Lower leg skin (tissue), 4 donors: ENCODE measurements around the gene SPARCL1. TPM values are rescaled to one million over a fixed set of nuclear protein-coding genes. Genes with fewer than 3 reads are reported as not detected.

Source experiments
- DNase-seq, 2 donors: peaks; one replicate each; pipeline ENCODE4 v3.0.0-alpha.2; 2019; ENCODE audit warnings: low spot score in 2 of 2
- H3K4me3 ChIP-seq: fragments of 200-600 bp; sonication (generic); 2 replicates; pipeline ENCODE4 v1.5.1; 2017; ENCODE audit warnings: mild to moderate bottlenecking, low read depth; ENCODE audit not compliant: poor library complexity, severe bottlenecking
- POLR2A ChIP-seq, 2 donors: fragments of 450-650 bp; IDR thresholded peaks; one replicate each; pipeline ENCODE4 v1.6.1; 2016 to 2017; ENCODE audit warnings: antibody characterized with exemption in 2 of 2, mild to moderate bottlenecking in 1 of 2, moderate library complexity in 1 of 2
- WGBS, 2 donors: methylation state at CpG; one replicate each; pipeline ENCODE4 v1.1.5; 2018; 5-methylcytosine and 5-hydroxymethylcytosine counted together
- intact Hi-C: fragments of 100-400 bp; cut with DNase I; formaldehyde crosslinking; loops from one replicate; pipeline ENCODE4 v1.15.0; 2023; ENCODE audit warnings: low total_unique reads
- total RNA-seq, 4 donors: library from RNA; depleted of rRNA; stranded (reverse); fragments of >200 nt; gene quantifications; one replicate each; pipeline ENCODE4 v1.1.0, GENCODE V29; 2016
- TF ChIP-seq, protein P1 (sequence below), 3 donors: fragments of 450-650 bp; IDR thresholded peaks; one replicate each; pipeline ENCODE4 v1.5.1; 2016; ENCODE audit warnings: antibody characterized with exemption in 3 of 3, mild to moderate bottlenecking in 3 of 3, moderate library complexity in 2 of 3

Gene SPARCL1
- total RNA-seq, 4 donors from 2014 or later: 66.2 to 259 (median 117) TPM

GRCh38 chr4:87517621-87518020 is 11.6 kb downstream of the SPARCL1 start:
- no peak overlapping the region for H3K4me3 ChIP-seq
- DNase-seq: no peak
- TF ChIP-seq POLR2A (IDR thresholded peaks at IDR 0.05): no peak
- 78 to 90% methylated on average over 2 of the region's 2 CpGs for WGBS, 2 donors
- intact Hi-C loops: no loop called here

DNA sequence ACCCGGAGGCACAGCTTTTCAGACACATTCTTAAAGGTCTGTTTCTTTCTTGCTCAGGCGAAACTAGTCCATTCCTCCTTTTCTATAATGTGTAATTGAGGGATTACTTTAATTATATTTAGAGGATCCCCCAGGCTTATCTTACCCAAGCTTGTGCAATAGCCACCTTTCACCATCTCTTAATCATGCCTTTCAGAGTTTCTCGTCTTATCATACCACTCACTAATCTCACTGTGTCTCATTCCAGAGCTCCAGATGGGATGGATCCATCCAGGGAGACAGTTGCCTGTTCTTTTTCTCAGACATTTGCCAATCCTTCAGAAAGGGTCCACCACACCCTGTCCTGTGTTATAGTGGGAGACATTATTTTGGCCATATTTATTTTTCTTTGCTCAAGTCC is 12.5 kb downstream of the SPARCL1 start:
- TF ChIP-seq, protein P1, sequence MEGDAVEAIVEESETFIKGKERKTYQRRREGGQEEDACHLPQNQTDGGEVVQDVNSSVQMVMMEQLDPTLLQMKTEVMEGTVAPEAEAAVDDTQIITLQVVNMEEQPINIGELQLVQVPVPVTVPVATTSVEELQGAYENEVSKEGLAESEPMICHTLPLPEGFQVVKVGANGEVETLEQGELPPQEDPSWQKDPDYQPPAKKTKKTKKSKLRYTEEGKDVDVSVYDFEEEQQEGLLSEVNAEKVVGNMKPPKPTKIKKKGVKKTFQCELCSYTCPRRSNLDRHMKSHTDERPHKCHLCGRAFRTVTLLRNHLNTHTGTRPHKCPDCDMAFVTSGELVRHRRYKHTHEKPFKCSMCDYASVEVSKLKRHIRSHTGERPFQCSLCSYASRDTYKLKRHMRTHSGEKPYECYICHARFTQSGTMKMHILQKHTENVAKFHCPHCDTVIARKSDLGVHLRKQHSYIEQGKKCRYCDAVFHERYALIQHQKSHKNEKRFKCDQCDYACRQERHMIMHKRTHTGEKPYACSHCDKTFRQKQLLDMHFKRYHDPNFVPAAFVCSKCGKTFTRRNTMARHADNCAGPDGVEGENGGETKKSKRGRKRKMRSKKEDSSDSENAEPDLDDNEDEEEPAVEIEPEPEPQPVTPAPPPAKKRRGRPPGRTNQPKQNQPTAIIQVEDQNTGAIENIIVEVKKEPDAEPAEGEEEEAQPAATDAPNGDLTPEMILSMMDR (IDR thresholded peaks at IDR 0.05): no peak
- no peak for TF ChIP-seq POLR2A (IDR thresholded peaks at IDR 0.05)
- DNase-seq: no peak
- H3K4me3 ChIP-seq: no peak overlapping the region
- intact Hi-C loops: no loop called here
- WGBS, 2 donors: 89 to 92% methylated on average over 3 of the region's 3 CpGs

- TF ChIP-seq, protein P1 (IDR thresholded peaks at IDR 0.05): no peak
- TF ChIP-seq POLR2A (IDR thresholded peaks at IDR 0.05): no peak
- 30 to 51% methylated on average over 1 of the region's 1 CpG for WGBS, 2 donors
- no peak overlapping the region for H3K4me3 ChIP-seq
- intact Hi-C loops: loop anchor here (5.0 kb wide), 1 partner anchor 1565 kb away; no protein-coding TSS in a partner anchor
- DNase-seq: no peak
These were observed 16.8 kb downstream of the SPARCL1 start for GRCh38 chr4:87512400-87512799.

DNA sequence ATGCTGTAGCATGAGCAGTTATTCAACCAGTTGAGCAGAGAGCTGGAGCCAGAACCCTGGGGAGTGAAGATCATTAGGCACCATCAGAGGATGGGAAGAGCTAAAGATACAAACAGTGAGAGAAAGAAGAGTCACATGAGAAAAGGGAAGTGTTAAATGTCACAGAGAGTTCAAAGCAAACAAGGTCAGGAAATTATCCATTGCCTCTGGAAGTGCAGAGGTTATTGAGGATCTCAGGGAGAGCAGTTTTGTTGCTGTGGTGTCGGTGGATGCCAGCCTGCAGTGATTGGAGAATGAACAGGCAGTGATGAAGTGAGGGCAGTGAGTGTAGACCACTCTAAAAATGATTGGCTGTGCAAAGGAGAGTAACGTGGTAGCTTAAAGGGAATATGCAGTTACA is 17.7 kb downstream of the SPARCL1 start:
- 70 to 75% methylated on average over 2 of the region's 2 CpGs for WGBS, 2 donors
- intact Hi-C loops: loop anchor here (5.0 kb wide), 1 partner anchor 1564 kb away; no protein-coding TSS in a partner anchor
- TF ChIP-seq, protein P1 (IDR thresholded peaks at IDR 0.05): no peak
- no peak for DNase-seq
- H3K4me3 ChIP-seq: no peak overlapping the region

- 94 to 96% methylated on average over 17 of the region's 17 CpGs for WGBS, 2 donors
- TF ChIP-seq, protein P1 (IDR thresholded peaks at IDR 0.05): no peak
- no peak for TF ChIP-seq POLR2A (IDR thresholded peaks at IDR 0.05)
- intact Hi-C loops: loop anchor here (5.0 kb wide), 1 partner anchor 1563 kb away; no protein-coding TSS in a partner anchor
- H3K4me3 ChIP-seq: no peak overlapping the region
- DNase-seq: no peak
These were observed 18.4 kb downstream of the SPARCL1 start for GRCh38 chr4:87510747-87511146.

DNA sequence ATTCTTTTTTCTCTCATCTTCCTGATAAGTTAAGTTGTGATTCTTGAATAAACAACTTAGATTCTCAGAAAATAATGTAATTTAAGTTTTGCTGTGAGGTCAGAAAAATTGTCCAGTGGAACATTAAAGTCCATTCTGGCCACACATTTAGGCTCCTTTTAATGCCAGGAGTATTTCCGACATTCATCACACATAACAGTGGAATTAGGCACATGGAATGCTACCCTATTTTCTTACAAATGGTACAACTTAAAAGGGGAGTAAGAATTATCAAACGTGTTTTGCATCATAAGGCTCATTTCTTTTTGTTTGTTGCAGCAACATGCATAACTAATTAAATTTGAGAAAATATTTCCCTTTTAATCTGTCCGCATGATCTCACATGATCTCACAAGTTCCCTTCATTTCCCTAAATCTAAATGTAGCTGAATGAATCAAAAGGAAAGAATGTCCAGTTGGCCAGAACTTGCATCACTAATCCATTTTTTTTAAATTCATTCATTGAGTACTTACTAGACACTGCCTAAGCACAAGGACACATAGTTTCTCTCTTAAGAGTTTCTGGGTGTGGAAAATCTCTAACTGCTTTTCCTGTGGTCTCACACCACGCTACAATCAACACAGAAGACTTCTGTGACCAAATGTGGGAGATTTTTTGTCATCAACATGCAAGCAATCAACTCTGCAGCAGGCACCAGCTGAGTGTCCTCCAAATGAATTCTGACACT is 22.0 kb downstream of the SPARCL1 start:
- DNase-seq: no peak
- intact Hi-C loops: no loop called here
- TF ChIP-seq POLR2A (IDR thresholded peaks at IDR 0.05): no peak
- TF ChIP-seq, protein P1 (IDR thresholded peaks at IDR 0.05): no peak
- no peak overlapping the region for H3K4me3 ChIP-seq
- 49 to 50% methylated on average over 4 of the region's 4 CpGs for WGBS, 2 donors
